Kidney capillary endothelial cell (primary cell): ENCODE measurements around the gene KLRK1.
"Not testable (repeated sequence)": the region's sequence is repeated elsewhere in the genome, so short reads cannot be mapped to it uniquely, and the experiment has no call there.

ENCODE experiments used
- DNase-seq: peaks from one replicate; pipeline ENCODE4 v3.0.0-alpha.2; 2018; ENCODE audit warnings: low spot score

KLRK1 gene

GRCh38 chr12:10389904-10390303 is at the start of gene KLRK1:
KLRK1 (minus strand) TSS chr12:10390041; CDS start chr12:10388810, 1,231 bp downstream.
- DNase-seq: no peak

GRCh38 chr12:10437601-10438000 is 47.8 kb upstream of the KLRK1 start:
- DNase-seq: not testable (repeated sequence)

GRCh38 chr12:10435816-10436215 is 46.0 kb upstream of the KLRK1 start, which contains the start of gene KLRC2:
KLRC2 (minus strand) TSS chr12:10436010; CDS start chr12:10435986, 24 bp downstream.
- DNase-seq: not testable (repeated sequence)

GRCh38 chr12:10430623-10431022 is 40.8 kb upstream of the KLRK1 start:
- not testable (repeated sequence) for DNase-seq

- not testable (repeated sequence) for DNase-seq
These were observed 36.1 kb upstream of the KLRK1 start for GRCh38 chr12:10425938-10426337.

- DNase-seq: not testable (repeated sequence)
These were observed 34.5 kb upstream of the KLRK1 start for GRCh38 chr12:10424260-10424899.

- DNase-seq: not testable (repeated sequence)
These were observed 32.3 kb upstream of the KLRK1 start for GRCh38 chr12:10422159-10422558.

GRCh38 chr12:10420334-10420733 is 30.5 kb upstream of the KLRK1 start, which contains the start of gene KLRC3:
KLRC3 (minus strand) TSS chr12:10420595; CDS start chr12:10420550, 45 bp downstream.
- DNase-seq: not testable (repeated sequence)

GRCh38 chr12:10409392-10409791 is 19.6 kb upstream of the KLRK1 start, which contains the start of gene KLRC4:
KLRC4 (minus strand) TSS chr12:10409757; CDS start chr12:10409575, 182 bp downstream.
- no peak for DNase-seq

GRCh38 chr12:10408842-10409241 is 19.0 kb upstream of the KLRK1 start:
- no peak for DNase-seq

GRCh38 chr12:10406725-10407124 is 16.9 kb upstream of the KLRK1 start:
- no peak for DNase-seq

- DNase-seq: no peak
These were observed 15.5 kb upstream of the KLRK1 start for GRCh38 chr12:10405294-10405693.

- no peak for DNase-seq
These were observed 15.0 kb upstream of the KLRK1 start for GRCh38 chr12:10404798-10405197.

GRCh38 chr12:10400829-10401228 is 11.0 kb upstream of the KLRK1 start:
- no peak for DNase-seq

GRCh38 chr12:10398168-10398567 is 8.3 kb upstream of the KLRK1 start:
- no peak for DNase-seq

GRCh38 chr12:10397296-10397695 is 7.5 kb upstream of the KLRK1 start:
- DNase-seq: no peak

- DNase-seq: not testable (repeated sequence)
These were observed 6.3 kb upstream of the KLRK1 start for GRCh38 chr12:10396176-10396575.

GRCh38 chr12:10395390-10395998 is 5.7 kb upstream of the KLRK1 start:
- no peak for DNase-seq

- not testable (repeated sequence) for DNase-seq
These were observed 4.8 kb upstream of the KLRK1 start for GRCh38 chr12:10394531-10395152.

- no peak for DNase-seq
These were observed 3.5 kb upstream of the KLRK1 start for GRCh38 chr12:10393291-10393690.

GRCh38 chr12:10392394-10392930 is 2.6 kb upstream of the KLRK1 start:
- no peak for DNase-seq

GRCh38 chr12:10390991-10391390 is 1.1 kb upstream of the KLRK1 start:
- DNase-seq: not testable (repeated sequence)
